HEK293 (cell line): ENCODE results near the gene AARS2.

Experiments used
- CTCF ChIA-PET: fragments of 350-600 bp; formaldehyde crosslinking; extraction: SDS; loops from one replicate; lab custom pipeline; 2021; ENCODE audit warnings: antibody characterized with exemption; lab: Yijun Ruan, JAX
- POLR2A ChIA-PET: fragments of 300-600 bp; formaldehyde crosslinking; extraction: SDS; loops from one replicate; lab custom pipeline; 2020; ENCODE audit warnings: antibody characterized with exemption, inconsistent platforms; lab: Yijun Ruan, JAX
- H3K27ac ChIP-seq: fragments of 200-500 bp; sonication (Bioruptor generic); 2 replicates; pipeline ENCODE4 v1.5.1; 2014; ENCODE audit warnings: low read depth, low read length, control low read depth, inconsistent platforms; ENCODE audit errors: extremely low read depth
- H3K36me3 ChIP-seq, 2 experiments: fragments of 200-500 bp in 1 of 2; sonication (Bioruptor generic) in 1 of 2; 1 replicate in 1 of 2; 2 replicates in 1 of 2; pipeline ENCODE4 v1.5.1; 2014 to 2017; ENCODE audit warnings: inconsistent platforms in 2 of 2, low read length in 2 of 2; ENCODE audit not compliant: control insufficient read depth in 2 of 2, insufficient read depth in 1 of 2
- H3K4me1 ChIP-seq: fragments of 200-500 bp; sonication (Bioruptor generic); 2 replicates; pipeline ENCODE4 v1.5.1; 2014; ENCODE audit warnings: mild to moderate bottlenecking, low read length, inconsistent platforms; ENCODE audit not compliant: control insufficient read depth, insufficient read depth
- H3K4me3 ChIP-seq: 2 replicates; pipeline ENCODE4 v1.5.1; 2011; ENCODE audit warnings: low read depth, mild to moderate bottlenecking, control low read depth, low read length, moderate library complexity
- H3K9me3 ChIP-seq: fragments of 200-500 bp; sonication (Bioruptor generic); 2 replicates; pipeline ENCODE4 v1.5.1; 2014; ENCODE audit warnings: low read depth, low read length, inconsistent platforms; ENCODE audit not compliant: control insufficient read depth, insufficient read depth
- SP2 ChIP-seq: fragments of 450-650 bp; formaldehyde crosslinking; IDR thresholded peaks from 2 replicates; pipeline ENCODE4 v1.5.1; 2016; ENCODE audit warnings: missing biosample characterization, missing genetic modification characterization
- WT1 ChIP-seq: fragments of 450-650 bp; formaldehyde crosslinking; IDR thresholded peaks from 2 replicates; pipeline ENCODE4 v1.5.1; 2016; ENCODE audit warnings: missing biosample characterization, missing genetic modification characterization
- ZBTB44 ChIP-seq: fragments of 450-650 bp; IDR thresholded peaks from 2 replicates; pipeline ENCODE4 v1.5.1; 2018; ENCODE audit warnings: missing biosample characterization, mild to moderate bottlenecking, missing genetic modification characterization
- ZNF114 ChIP-seq: fragments of 450-650 bp; formaldehyde crosslinking; IDR thresholded peaks from 2 replicates; pipeline ENCODE4 v1.5.0; 2017; ENCODE audit warnings: missing biosample characterization, missing genetic modification characterization
- ZNF121 ChIP-seq: fragments of 450-650 bp; formaldehyde crosslinking; IDR thresholded peaks from 2 replicates; pipeline ENCODE4 v1.5.1; 2016; ENCODE audit warnings: missing biosample characterization, missing genetic modification characterization
- ZNF175 ChIP-seq: fragments of 450-650 bp; formaldehyde crosslinking; IDR thresholded peaks from 2 replicates; pipeline ENCODE4 v1.5.1; 2016; ENCODE audit warnings: missing biosample characterization, missing genetic modification characterization
- ZNF202 ChIP-seq: fragments of 450-650 bp; formaldehyde crosslinking; IDR thresholded peaks from 2 replicates; pipeline ENCODE4 v1.5.1; 2016; ENCODE audit warnings: missing biosample characterization, missing genetic modification characterization, borderline replicate concordance
- ZNF24 ChIP-seq: fragments of 450-650 bp; formaldehyde crosslinking; IDR thresholded peaks from 2 replicates; pipeline ENCODE4 v1.5.1; 2016; ENCODE audit warnings: missing biosample characterization, missing genetic modification characterization
- ZNF335 ChIP-seq: fragments of 450-650 bp; formaldehyde crosslinking; conservative IDR thresholded peaks from 2 replicates; pipeline ENCODE4 v1.5.1; 2016; ENCODE audit warnings: missing biosample characterization, missing genetic modification characterization
- ZNF354C ChIP-seq: fragments of 450-650 bp; formaldehyde crosslinking; IDR thresholded peaks from 2 replicates; pipeline ENCODE4 v1.5.1; 2016; ENCODE audit warnings: missing biosample characterization, missing genetic modification characterization, low read depth, borderline replicate concordance
- ZNF37A ChIP-seq: fragments of 450-650 bp; IDR thresholded peaks from 2 replicates; pipeline ENCODE4 v1.5.1; 2018; ENCODE audit warnings: missing biosample characterization, missing genetic modification characterization
- ZNF426 ChIP-seq: fragments of 450-650 bp; formaldehyde crosslinking; IDR thresholded peaks from 2 replicates; pipeline ENCODE4 v1.5.1; 2017; ENCODE audit warnings: missing biosample characterization, missing genetic modification characterization, mild to moderate bottlenecking, inconsistent platforms, moderate library complexity
- ZNF514 ChIP-seq: fragments of 450-650 bp; formaldehyde crosslinking; IDR thresholded peaks from 2 replicates; pipeline ENCODE4 v1.5.1; 2016; ENCODE audit warnings: missing biosample characterization, missing genetic modification characterization
- ZNF580 ChIP-seq: fragments of 450-650 bp; formaldehyde crosslinking; IDR thresholded peaks from 2 replicates; pipeline ENCODE4 v1.5.1; 2016; ENCODE audit warnings: missing biosample characterization, missing genetic modification characterization
- ZNF600 ChIP-seq: fragments of 450-650 bp; formaldehyde crosslinking; IDR thresholded peaks from 2 replicates; pipeline ENCODE4 v1.5.1; 2016; ENCODE audit warnings: missing biosample characterization, missing genetic modification characterization
- ZNF623 ChIP-seq: fragments of 450-650 bp; formaldehyde crosslinking; IDR thresholded peaks from 2 replicates; pipeline ENCODE4 v1.5.1; 2016; ENCODE audit warnings: missing biosample characterization, missing genetic modification characterization
- ZNF830 ChIP-seq: fragments of 450-650 bp; IDR thresholded peaks from 2 replicates; pipeline ENCODE4 v1.5.0; 2018; ENCODE audit warnings: missing biosample characterization, missing genetic modification characterization, low read depth, mild to moderate bottlenecking, moderate library complexity
- TF ChIP-seq, protein P1 (sequence below): fragments of 450-650 bp; formaldehyde crosslinking; IDR thresholded peaks from 2 replicates; pipeline ENCODE4; 2016; ENCODE audit warnings: missing biosample characterization, missing genetic modification characterization

AARS2 gene

DNA sequence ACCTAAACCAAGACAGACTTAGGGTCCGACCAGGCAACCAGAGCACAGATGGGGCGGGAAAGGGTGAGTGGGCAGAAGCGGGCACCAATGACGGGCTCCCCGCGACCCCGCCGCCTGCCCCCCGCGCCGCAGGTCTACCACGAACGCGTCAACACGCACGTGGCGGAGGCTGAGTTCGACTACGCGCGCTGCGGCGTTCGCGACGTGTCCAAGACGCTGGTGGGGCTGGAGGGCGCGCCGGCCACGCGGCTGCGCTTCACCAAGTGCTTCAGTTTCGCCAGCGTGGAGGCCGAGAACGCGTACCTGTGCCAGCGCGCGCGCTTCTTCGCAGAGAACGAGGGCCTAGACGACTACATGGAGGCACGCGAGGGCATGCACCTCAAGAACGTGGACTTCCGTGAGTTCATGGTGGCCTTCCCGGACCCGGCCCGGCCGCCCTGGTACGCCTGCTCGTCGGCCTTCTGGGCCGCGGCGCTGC lies 37.8 kb downstream of the AARS2 start (continued):
- TF ChIP-seq ZBTB44 (tag by site-specific recombination) (no peak), ZNF335 (tag by site-specific recombination) (no peak), ZNF114 (tag by site-specific recombination) (no peak), ZNF830 (tag by site-specific recombination) (no peak), ZNF623 (no peak)

DNA sequence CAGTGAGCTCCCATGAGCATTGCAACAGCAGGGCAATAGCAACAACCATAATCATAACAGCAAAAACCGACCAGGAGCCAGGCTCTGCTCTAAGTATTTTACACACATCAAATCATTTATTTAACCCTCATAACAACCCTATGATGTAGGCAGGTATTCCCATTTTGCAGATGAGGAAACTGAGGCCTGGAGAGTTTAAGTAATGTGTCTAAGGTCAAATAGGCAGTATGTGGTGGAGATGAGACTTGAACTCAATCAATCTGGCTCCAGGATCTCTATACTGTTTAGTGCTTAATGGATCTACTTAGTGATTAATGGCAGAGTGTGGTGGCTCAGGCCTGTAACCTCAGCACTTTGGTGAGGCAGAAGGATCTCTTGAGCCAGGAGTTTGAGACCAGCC lies 39.5 kb downstream of the AARS2 start:
- POLR2A ChIA-PET = interaction anchor here (1.0 kb wide), 1 partner anchor 12 kb away, joined by 3 read pairs; no protein-coding TSS in a partner anchor
- no peak overlapping the region for H3K4me3 ChIP-seq
- H3K36me3 ChIP-seq = no peaks in the 10 kb centered on the region
- CTCF ChIA-PET = interaction anchor here (0.6 to 1.4 kb wide), 6 partner anchors 9 to 106 kb away, joined by 3 to 6 read pairs (median 4); partner anchors contain the start of gene AARS2
- H3K9me3 ChIP-seq = no peaks in the 10 kb centered on the region
- TF ChIP-seq ZNF426 (tag by site-specific recombination) = no peak
- no peak for TF ChIP-seq SP2 (tag by site-specific recombination)
- no peak for TF ChIP-seq ZNF514 (tag by site-specific recombination)
- TF ChIP-seq, protein P1, sequence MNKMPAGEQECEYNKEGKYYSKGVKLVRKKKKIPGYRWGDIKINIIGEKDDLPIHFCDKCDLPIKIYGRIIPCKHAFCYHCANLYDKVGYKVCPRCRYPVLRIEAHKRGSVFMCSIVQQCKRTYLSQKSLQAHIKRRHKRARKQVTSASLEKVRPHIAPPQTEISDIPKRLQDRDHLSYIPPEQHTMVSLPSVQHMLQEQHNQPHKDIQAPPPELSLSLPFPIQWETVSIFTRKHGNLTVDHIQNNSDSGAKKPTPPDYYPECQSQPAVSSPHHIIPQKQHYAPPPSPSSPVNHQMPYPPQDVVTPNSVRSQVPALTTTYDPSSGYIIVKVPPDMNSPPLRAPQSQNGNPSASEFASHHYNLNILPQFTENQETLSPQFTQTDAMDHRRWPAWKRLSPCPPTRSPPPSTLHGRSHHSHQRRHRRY = no peak
- TF ChIP-seq ZNF121 = no peak
- TF ChIP-seq ZNF24 = no peak
- no peak for TF ChIP-seq ZNF175
- no peak for TF ChIP-seq ZNF580 (tag by site-specific recombination)
- TF ChIP-seq ZNF37A (tag by site-specific recombination) = no peak
- TF ChIP-seq, all 188 proteins: peak for 0
- H3K4me1 ChIP-seq = no peaks in the 10 kb centered on the region
- no peak overlapping the region for H3K27ac ChIP-seq

- ChIA-PET POLR2A (interaction anchor here (1.0 kb wide), 1 partner anchor 13 kb away, joined by 3 read pairs; no protein-coding TSS in a partner anchor), CTCF (interaction anchor here (0.6 to 1.6 kb wide), 5 partner anchors 9 to 107 kb away, joined by 3 to 6 read pairs (median 4); partner anchors contain the start of gene AARS2)
- Histone ChIP-seq H3K27ac (no peak overlapping the region), H3K36me3 (no peaks in the 10 kb centered on the region), H3K4me3 (no peak overlapping the region), H3K9me3 (no peaks in the 10 kb centered on the region), H3K4me1 (no peaks in the 10 kb centered on the region)
- TF ChIP-seq ZNF202 = no peak
- TF ChIP-seq ZNF600 (tag by site-specific recombination) = peak; percentile 54; the same call in 1 of the 2 replicates
- 0 out of 2 replicates have a peak, but pooled peaks have one; percentile 28 for TF ChIP-seq WT1 (tag by site-specific recombination)
Measured at GRCh38 chr6:44272999-44273566, 40.1 kb downstream of the AARS2 start.

GRCh38 chr6:44272529-44272928 lies 40.6 kb downstream of the AARS2 start:
- no peaks in the 10 kb centered on the region for H3K36me3 ChIP-seq
- CTCF ChIA-PET = interaction anchor here (0.6 to 7.2 kb wide), 4 partner anchors 17 to 63 kb away, joined by 3 to 208 read pairs (median 5); partner anchors contain the start of gene AARS2
- no peaks in the 10 kb centered on the region for H3K9me3 ChIP-seq
- no peaks in the 10 kb centered on the region for H3K4me1 ChIP-seq
- no peak overlapping the region for H3K4me3 ChIP-seq
- H3K27ac ChIP-seq = no peak overlapping the region
- TF ChIP-seq ZNF335 (tag by site-specific recombination) (peak; percentile 68), ZNF354C (tag by site-specific recombination) (no peak)
- TF ChIP-seq, all 188 proteins: peak for 1
- POLR2A ChIA-PET = no interaction called here
